ENCODE data around the gene METTL2B. TPM values are rescaled to one million over a fixed set of nuclear protein-coding genes. Genes with fewer than 3 reads are reported as not detected.

The METTL2B gene
- total RNA-seq, 2 experiments from 2014 or later = 25.4 to 40.7 TPM

DNA sequence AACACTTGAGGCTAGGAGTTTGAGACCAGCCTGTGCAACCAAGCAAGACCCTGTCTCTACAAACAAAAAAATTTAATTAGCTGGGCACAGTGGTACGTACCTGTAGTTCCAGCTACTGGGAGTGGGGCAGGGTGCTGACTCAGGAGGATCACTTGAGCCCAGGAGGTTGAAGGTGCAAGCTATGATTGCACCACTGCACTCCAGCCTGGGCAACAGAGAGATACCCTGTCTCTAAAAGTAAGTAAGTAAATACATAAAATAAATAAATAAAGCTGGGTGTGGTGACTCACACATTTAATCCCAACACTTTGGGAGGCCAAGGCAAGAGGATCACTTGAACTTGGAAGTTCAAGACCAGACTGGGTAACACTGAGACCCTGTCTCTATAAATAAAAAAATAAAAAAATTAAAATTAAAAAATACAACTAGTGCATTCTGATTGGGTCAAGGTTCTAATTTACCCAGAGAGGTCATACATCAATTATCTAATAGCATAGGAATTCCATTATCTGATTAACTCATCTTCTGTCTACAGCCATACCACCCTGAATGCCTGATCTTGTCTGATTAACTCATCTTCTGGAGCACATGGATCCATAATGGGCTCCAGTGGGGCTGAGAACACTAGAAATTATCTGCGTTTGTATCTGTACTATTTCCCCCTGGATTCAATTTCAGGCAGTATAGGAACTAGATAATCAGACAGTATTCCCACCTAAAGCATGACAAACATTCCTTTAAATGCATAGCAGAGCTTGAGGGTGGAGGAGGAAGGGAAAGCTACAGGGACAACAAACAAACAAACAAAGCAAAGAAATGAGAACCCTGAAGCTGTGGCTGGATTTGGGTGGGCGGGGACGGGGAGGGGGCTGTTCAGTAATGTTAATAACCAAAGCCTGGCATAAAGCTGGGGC lies 41.9 kb upstream of the METTL2B start:
- peaks cover 8% of the 10 kb centered on the region for H3K4me1 ChIP-seq (ENCODE audit: insufficient read depth, low read length, poor library complexity, severe bottlenecking)
- ChIA-PET CTCF (ENCODE audit: unreplicated experiment) (no interaction called here), POLR2A (interaction anchor here (0.6 to 1.3 kb wide), 2 partner anchors 9 to 10 kb away, joined by 3 to 4 read pairs; no protein-coding TSS in a partner anchor)
- TF ChIP-seq CTCF (conservative IDR thresholded peaks at IDR 0.05; ENCODE audit: low read length) = no peak
- H3K4me2 ChIP-seq (ENCODE audit: low read length) = no peak overlapping the region
- no peaks in the 10 kb centered on the region for H3K79me2 ChIP-seq (ENCODE audit: insufficient read depth, low read depth, low read length)
- no peak for DNase-seq (ENCODE audit: low spot score)
- intact Hi-C loops (cut with micrococcal nuclease; ENCODE audit: unreplicated experiment) = no loop called here
- no peaks in the 10 kb centered on the region for H3K9me2 ChIP-seq (ENCODE audit: insufficient read depth, low read length)
- H3K36me3 ChIP-seq (ENCODE audit: insufficient read depth, low read length) = no peaks in the 10 kb centered on the region
- H3K4me3 ChIP-seq (ENCODE audit: low read depth, low read length, poor library complexity, severe bottlenecking) = no peak overlapping the region
- H3K9me3 ChIP-seq (ENCODE audit: low read length) = no peaks in the 10 kb centered on the region
- no peak overlapping the region for H2AFZ ChIP-seq (ENCODE audit: low read length)
- no peaks in the 10 kb centered on the region for H4K20me1 ChIP-seq (ENCODE audit: insufficient read depth, low read length)
- H3K27ac ChIP-seq (ENCODE audit: low read depth, low read length, poor library complexity, severe bottlenecking) = no peak overlapping the region
- no TSS peak for BruUV-seq (replicated peaks)

DNA sequence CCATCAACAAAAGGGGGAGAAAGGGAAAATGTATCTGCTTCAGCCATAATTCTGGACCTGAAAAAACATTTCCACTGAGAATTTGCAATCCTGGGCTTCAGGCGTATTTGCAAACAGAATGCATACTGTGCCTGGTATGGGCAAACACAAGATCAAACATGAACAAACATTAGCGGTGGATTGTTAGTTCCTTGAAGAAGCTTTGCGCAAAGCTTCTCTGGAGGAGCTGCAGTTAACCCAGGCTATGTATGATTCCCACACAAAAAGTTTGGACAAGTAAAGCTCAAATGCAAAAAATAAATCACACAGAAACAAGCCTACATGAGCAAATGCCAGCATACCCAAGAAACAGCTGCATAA lies 41.2 kb upstream of the METTL2B start:
- ChIA-PET POLR2A (interaction anchor here (0.6 kb wide), 2 partner anchors 8 to 841 kb away, joined by 3 to 4 read pairs; no protein-coding TSS in a partner anchor), CTCF (ENCODE audit: unreplicated experiment) (interaction anchor here (0.5 to 1.0 kb wide), 2 partner anchors 18 to 36 kb away, joined by 3 read pairs; no protein-coding TSS in a partner anchor)
- H2AFZ ChIP-seq (ENCODE audit: low read length) = no peak overlapping the region

More for the DNA sequence above, 41.2 kb upstream of the METTL2B start:
- Histone ChIP-seq H3K4me2 (ENCODE audit: low read length) (no peak overlapping the region), H3K9me2 (ENCODE audit: insufficient read depth, low read length) (no peaks in the 10 kb centered on the region), H3K27ac (ENCODE audit: low read depth, low read length, poor library complexity, severe bottlenecking) (no peak overlapping the region), H3K4me3 (ENCODE audit: low read depth, low read length, poor library complexity, severe bottlenecking) (no peak overlapping the region), H3K36me3 (ENCODE audit: insufficient read depth, low read length) (no peaks in the 10 kb centered on the region), H3K4me1 (ENCODE audit: insufficient read depth, low read length, poor library complexity, severe bottlenecking) (peaks cover 8% of the 10 kb centered on the region), H3K9me3 (ENCODE audit: low read length) (no peaks in the 10 kb centered on the region), H4K20me1 (ENCODE audit: insufficient read depth, low read length) (no peaks in the 10 kb centered on the region), H3K79me2 (ENCODE audit: insufficient read depth, low read depth, low read length) (no peaks in the 10 kb centered on the region)
- BruUV-seq (replicated peaks) = no TSS peak
- no peak for DNase-seq (ENCODE audit: low spot score)
- no peak for TF ChIP-seq EZH2phosphoT487 (IDR thresholded peaks at IDR 0.05; ENCODE audit: borderline replicate concordance, low read depth, low read length)
- no peak for TF ChIP-seq CTCF (conservative IDR thresholded peaks at IDR 0.05; ENCODE audit: low read length)
- intact Hi-C loops (cut with micrococcal nuclease; ENCODE audit: unreplicated experiment) = no loop called here
